ENCODE measurements around the gene MAMLD1. TPM values are rescaled to one million over a fixed set of nuclear protein-coding genes. Genes with fewer than 3 reads are reported as not detected.

The MAMLD1 gene
- total RNA-seq, 2 donors from 2014 or later, result 0.56 to 3.3 TPM

- H3K4me1 ChIP-seq, result peaks cover 0 to 12% of the 10 kb centered on the region in 2 donors
- H3K9me3 ChIP-seq, result no peaks in the 10 kb centered on the region
- H3K4me3 ChIP-seq, result no peak overlapping the region
- H3K27me3 ChIP-seq, result no peaks in the 10 kb centered on the region
- DNase-seq (ENCODE audit: low spot score), result no peak
- TF ChIP-seq CTCF (IDR thresholded peaks at IDR 0.05), result no peak
- H3K36me3 ChIP-seq, result no peaks in the 10 kb centered on the region
- H3K27ac ChIP-seq, result no peak overlapping the region
These were observed 31.1 kb upstream of the MAMLD1 start for GRCh38 chrX:150332023-150332422.

- Histone ChIP-seq H3K9me3 (no peaks in the 10 kb centered on the region), H3K4me3 (no peak overlapping the region), H3K27ac (no peak overlapping the region), H3K36me3 (no peaks in the 10 kb centered on the region), H3K4me1 (peaks cover 0 to 12% of the 10 kb centered on the region in 2 donors), H3K27me3 (no peaks in the 10 kb centered on the region)
- no peak for DNase-seq (ENCODE audit: low spot score)
- TF ChIP-seq CTCF (IDR thresholded peaks at IDR 0.05), result no peak
These were observed 29.0 kb upstream of the MAMLD1 start for GRCh38 chrX:150334100-150334499.

- Histone ChIP-seq H3K4me1 (peaks cover 0 to 12% of the 10 kb centered on the region in 2 donors), H3K27ac (no peak overlapping the region), H3K4me3 (no peak overlapping the region), H3K27me3 (no peaks in the 10 kb centered on the region), H3K36me3 (no peaks in the 10 kb centered on the region), H3K9me3 (no peaks in the 10 kb centered on the region)
- no peak for TF ChIP-seq CTCF (IDR thresholded peaks at IDR 0.05)
- no peak for DNase-seq (ENCODE audit: low spot score)
These were observed 28.1 kb upstream of the MAMLD1 start for GRCh38 chrX:150334981-150335380.

- DNase-seq (ENCODE audit: low spot score), result no peak
- peaks cover 0 to 12% of the 10 kb centered on the region in 2 donors for H3K4me1 ChIP-seq
- TF ChIP-seq CTCF (IDR thresholded peaks at IDR 0.05), result no peak
- no peaks in the 10 kb centered on the region for H3K27me3 ChIP-seq
- no peak overlapping the region for H3K4me3 ChIP-seq
- no peaks in the 10 kb centered on the region for H3K9me3 ChIP-seq
- no peak overlapping the region for H3K27ac ChIP-seq
- no peaks in the 10 kb centered on the region for H3K36me3 ChIP-seq
These were observed 26.1 kb upstream of the MAMLD1 start for GRCh38 chrX:150337026-150337425.

- Histone ChIP-seq H3K36me3 (no peaks in the 10 kb centered on the region), H3K27ac (no peak overlapping the region), H3K4me3 (no peak overlapping the region), H3K4me1 (peaks cover 0 to 12% of the 10 kb centered on the region in 2 donors), H3K9me3 (no peaks in the 10 kb centered on the region), H3K27me3 (no peaks in the 10 kb centered on the region)
- no peak for DNase-seq (ENCODE audit: low spot score)
- TF ChIP-seq CTCF (IDR thresholded peaks at IDR 0.05), result no peak
These were observed 25.6 kb upstream of the MAMLD1 start for GRCh38 chrX:150337536-150337935.

GRCh38 chrX:150338615-150339014 is 24.5 kb upstream of the MAMLD1 start:
- Histone ChIP-seq H3K27me3 (no peaks in the 10 kb centered on the region), H3K36me3 (no peaks in the 10 kb centered on the region)
- no peak for TF ChIP-seq CTCF (IDR thresholded peaks at IDR 0.05)

More at GRCh38 chrX:150338615-150339014, 24.5 kb upstream of the MAMLD1 start:
- DNase-seq (ENCODE audit: low spot score), result no peak
- Histone ChIP-seq H3K4me1 (peaks cover 0 to 12% of the 10 kb centered on the region in 2 donors), H3K9me3 (no peaks in the 10 kb centered on the region), H3K4me3 (no peak overlapping the region), H3K27ac (no peak overlapping the region)
